SK-N-SH treated with all-trans-retinoic acid at 6 μM for 48 hours (cell line): Measurements from ENCODE around the gene KANK2.
"Not testable (repeated sequence)": the region's sequence is repeated elsewhere in the genome, so short reads cannot be mapped to it uniquely, and the experiment has no call there.

Experiments
- ATAC-seq: fragments of 200-7000 bp; cut with Tn5 transposase; 3 replicates; pipeline ENCODE4 v1.9.1; 2020; ENCODE audit warnings: mild to moderate bottlenecking, moderate library complexity
- ARNTL ChIP-seq: fragments of 450-650 bp; formaldehyde crosslinking; IDR thresholded peaks from 2 replicates; pipeline ENCODE4 v1.5.0; 2020; ENCODE audit warnings: low read depth, mild to moderate bottlenecking, moderate library complexity, borderline replicate concordance
- BACH2 ChIP-seq: fragments of 250-450 bp; sonication (Bioruptor Pico); IDR thresholded peaks from 2 replicates; pipeline ENCODE4 v1.9.0; 2021; ENCODE audit warnings: mild to moderate bottlenecking, borderline replicate concordance
- CSDC2 ChIP-seq: fragments of 250-450 bp; sonication (Bioruptor Pico); IDR thresholded peaks from 2 replicates; pipeline ENCODE4 v1.5.0; 2020; ENCODE audit warnings: mild to moderate bottlenecking, moderate library complexity
- ESRRG ChIP-seq: fragments of 250-450 bp; sonication (Bioruptor Pico); IDR thresholded peaks from 2 replicates; pipeline ENCODE4 v1.6.1; 2021; ENCODE audit warnings: mild to moderate bottlenecking
- GLIS3 ChIP-seq: fragments of 250-450 bp; sonication (Bioruptor Pico); IDR thresholded peaks from 2 replicates; pipeline ENCODE4 v1.5.0; 2020; ENCODE audit warnings: mild to moderate bottlenecking, moderate library complexity
- ISL1 ChIP-seq: fragments of 250-450 bp; sonication (Bioruptor Pico); IDR thresholded peaks from 2 replicates; pipeline ENCODE4 v2.1.2; 2022; ENCODE audit warnings: mild to moderate bottlenecking, moderate library complexity
- OSR1 ChIP-seq: fragments of 250-450 bp; sonication (Bioruptor Pico); IDR thresholded peaks from 2 replicates; pipeline ENCODE4 v1.8.0; 2022; ENCODE audit warnings: moderate library complexity, mild to moderate bottlenecking, inconsistent platforms
- PPARA ChIP-seq: fragments of 250-450 bp; sonication (Bioruptor Pico); IDR thresholded peaks from 2 replicates; pipeline ENCODE4 v1.5.0; 2020; ENCODE audit warnings: mild to moderate bottlenecking, borderline replicate concordance
- RARB ChIP-seq: fragments of 250-450 bp; sonication (Bioruptor Pico); IDR thresholded peaks from 2 replicates; pipeline ENCODE4 v1.8.0; 2021; ENCODE audit warnings: mild to moderate bottlenecking, moderate library complexity
- SNAI2 ChIP-seq: fragments of 250-450 bp; sonication (Bioruptor Pico); IDR thresholded peaks from 2 replicates; pipeline ENCODE4 v1.5.0; 2020; ENCODE audit warnings: mild to moderate bottlenecking, moderate library complexity
- TCF4 ChIP-seq: fragments of 250-450 bp; sonication (Bioruptor Pico); IDR thresholded peaks from 2 replicates; pipeline ENCODE4 v1.8.0; 2021; ENCODE audit warnings: mild to moderate bottlenecking, moderate library complexity, borderline replicate concordance
- TOX ChIP-seq: fragments of 250-450 bp; sonication (Bioruptor Pico); IDR thresholded peaks from 2 replicates; pipeline ENCODE4 v1.8.0; 2021; ENCODE audit warnings: mild to moderate bottlenecking, moderate library complexity, borderline replicate concordance
- TSHZ2 ChIP-seq: fragments of 250-450 bp; sonication (Bioruptor Pico); IDR thresholded peaks from 2 replicates; pipeline ENCODE4 v1.5.0; 2020; ENCODE audit warnings: mild to moderate bottlenecking, moderate library complexity
- ZNF565 ChIP-seq: fragments of 450-650 bp; formaldehyde crosslinking; conservative IDR thresholded peaks from 2 replicates; pipeline ENCODE4 v1.5.0; 2020; ENCODE audit warnings: low read depth, mild to moderate bottlenecking, moderate library complexity
- ZNF70 ChIP-seq: fragments of 450-650 bp; formaldehyde crosslinking; IDR thresholded peaks from 2 replicates; pipeline ENCODE4 v1.5.0; 2020; ENCODE audit warnings: mild to moderate bottlenecking, moderate library complexity
- TF ChIP-seq, protein P1 (sequence below): fragments of 250-450 bp; sonication (Bioruptor Pico); IDR thresholded peaks from 2 replicates; pipeline ENCODE4 v1.5.1; 2020; ENCODE audit warnings: low read depth, mild to moderate bottlenecking, moderate library complexity
- TF ChIP-seq, protein P2 (sequence below): fragments of 250-450 bp; sonication (Bioruptor Pico); IDR thresholded peaks from 2 replicates; pipeline ENCODE4 v1.5.1; 2021; ENCODE audit warnings: mild to moderate bottlenecking, moderate library complexity
- TF ChIP-seq, protein P3 (sequence below): fragments of 250-450 bp; sonication (Bioruptor Pico); IDR thresholded peaks from 2 replicates; pipeline ENCODE4 v1.8.0; 2021; ENCODE audit warnings: low read depth, mild to moderate bottlenecking, moderate library complexity, borderline replicate concordance

The KANK2 gene

DNA sequence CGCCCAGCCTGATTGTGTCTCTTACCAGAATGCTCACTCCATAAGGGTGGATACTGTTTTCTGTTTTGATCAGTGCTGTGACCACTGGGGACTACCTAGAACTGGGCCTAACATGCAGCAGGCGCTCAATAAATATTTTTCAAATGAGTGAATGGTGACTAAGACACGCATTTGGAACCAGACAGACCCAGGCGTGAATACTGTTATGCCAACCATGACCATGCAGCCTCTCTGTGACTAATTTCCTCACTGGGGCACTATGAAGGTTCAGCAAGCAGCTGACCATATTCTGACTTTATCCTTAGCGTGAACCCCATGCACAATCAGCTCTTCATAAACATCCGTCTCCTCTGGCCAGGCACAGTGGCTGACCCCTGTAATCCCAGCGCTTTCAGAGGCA is 28.8 kb downstream of the KANK2 start (continued):
- TF ChIP-seq CSDC2 (CRISPR knock-in tag) (no peak), GLIS3 (no peak)

DNA sequence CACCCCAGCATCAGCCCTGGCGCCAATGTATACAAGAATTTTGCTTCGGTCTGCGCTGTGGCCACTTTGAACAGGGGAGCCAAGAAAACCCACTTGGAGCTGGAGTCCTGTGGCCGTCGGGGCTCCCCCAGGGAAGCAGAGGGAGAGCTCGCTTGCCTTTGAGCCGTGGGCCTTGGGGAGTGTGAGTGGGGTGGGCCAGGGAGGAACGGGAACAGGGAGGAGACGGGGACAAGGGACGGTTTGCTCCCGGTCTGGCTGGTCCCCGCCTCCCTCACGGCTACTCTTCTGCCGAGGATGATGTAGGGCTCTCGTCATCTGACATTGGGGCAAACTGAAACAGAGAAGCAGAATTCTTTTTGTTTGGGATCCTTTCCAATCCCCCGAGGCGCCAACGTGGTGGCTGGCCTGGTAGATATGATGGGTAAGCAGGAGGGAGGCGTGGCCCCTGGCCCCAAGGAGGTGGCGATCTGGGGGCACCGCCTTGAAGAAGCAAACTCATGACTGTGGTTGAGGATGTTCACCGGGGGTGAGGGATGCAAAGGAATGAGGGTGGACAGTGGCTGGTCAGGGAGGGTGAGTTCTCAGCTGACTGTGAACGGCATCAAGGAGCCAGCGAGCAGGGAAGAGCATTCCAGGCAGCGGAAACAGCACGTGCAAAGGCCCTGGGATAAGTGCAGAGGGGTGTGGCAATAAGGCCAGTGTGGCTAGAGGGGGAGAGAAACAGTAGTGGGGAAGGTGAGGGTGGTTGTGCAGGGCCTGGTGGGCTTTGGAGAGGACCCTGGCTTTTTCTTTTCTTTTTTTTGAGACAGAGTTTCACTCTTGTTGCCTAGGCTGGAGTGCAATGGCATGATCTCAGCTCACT is 30.8 kb downstream of the KANK2 start:
- ATAC-seq, result no peak
- TF ChIP-seq ISL1 (CRISPR knock-in tag) (no peak), ZNF565 (no peak), OSR1 (CRISPR knock-in tag) (no peak), GLIS3 (no peak), ARNTL (CRISPR knock-in tag) (no peak), BACH2 (CRISPR knock-in tag) (no peak), TOX (no peak), TSHZ2 (CRISPR knock-in tag) (no peak), ESRRG (no peak), ZNF70 (CRISPR knock-in tag) (no peak), TCF4 (CRISPR knock-in tag) (no peak), PPARA (CRISPR knock-in tag) (no peak)
- TF ChIP-seq, protein P1, sequence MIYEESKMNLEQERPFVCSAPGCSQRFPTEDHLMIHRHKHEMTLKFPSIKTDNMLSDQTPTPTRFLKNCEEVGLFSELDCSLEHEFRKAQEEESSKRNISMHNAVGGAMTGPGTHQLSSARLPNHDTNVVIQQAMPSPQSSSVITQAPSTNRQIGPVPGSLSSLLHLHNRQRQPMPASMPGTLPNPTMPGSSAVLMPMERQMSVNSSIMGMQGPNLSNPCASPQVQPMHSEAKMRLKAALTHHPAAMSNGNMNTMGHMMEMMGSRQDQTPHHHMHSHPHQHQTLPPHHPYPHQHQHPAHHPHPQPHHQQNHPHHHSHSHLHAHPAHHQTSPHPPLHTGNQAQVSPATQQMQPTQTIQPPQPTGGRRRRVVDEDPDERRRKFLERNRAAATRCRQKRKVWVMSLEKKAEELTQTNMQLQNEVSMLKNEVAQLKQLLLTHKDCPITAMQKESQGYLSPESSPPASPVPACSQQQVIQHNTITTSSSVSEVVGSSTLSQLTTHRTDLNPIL (CRISPR knock-in tag), result no peak
- TF ChIP-seq, all 23 proteins: peak for 0

GRCh38 chr19:11165486-11166030 is 31.8 kb downstream of the KANK2 start:
- no peak for TF ChIP-seq SNAI2 (CRISPR knock-in tag)
- no peak for ATAC-seq

- ATAC-seq, result no peak
- TF ChIP-seq, protein P1 (CRISPR knock-in tag), result no peak
- TF ChIP-seq RARB (CRISPR knock-in tag) (no peak), SNAI2 (CRISPR knock-in tag) (no peak)
Measured at GRCh38 chr19:11164879-11165406, 32.4 kb downstream of the KANK2 start.

DNA sequence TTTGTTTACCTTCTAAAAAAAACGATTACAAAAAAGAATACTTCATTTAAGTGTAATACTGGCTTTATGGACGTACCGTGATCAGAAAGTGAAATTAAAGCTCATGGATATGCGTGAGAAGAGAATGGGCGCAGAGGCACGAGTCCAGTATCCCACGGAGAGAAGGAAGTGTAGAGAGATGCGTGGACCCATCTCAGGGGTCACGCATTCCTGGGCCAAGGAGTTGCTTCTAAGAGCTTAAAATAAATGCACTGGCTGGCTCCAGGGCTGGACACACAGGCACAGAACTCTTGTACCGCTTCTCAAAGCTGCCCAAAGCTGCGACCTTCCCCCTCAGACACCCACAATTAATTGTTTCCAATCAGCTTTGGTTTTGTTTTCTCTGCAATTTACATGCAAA is 33.0 kb downstream of the KANK2 start:
- TF ChIP-seq RARB (CRISPR knock-in tag) (no peak), CSDC2 (CRISPR knock-in tag) (no peak), ESRRG (no peak), GLIS3 (no peak), ZNF70 (CRISPR knock-in tag) (no peak), TSHZ2 (CRISPR knock-in tag) (no peak), PPARA (CRISPR knock-in tag) (no peak)
- TF ChIP-seq, protein P1 (CRISPR knock-in tag), result no peak
- TF ChIP-seq, protein P2, sequence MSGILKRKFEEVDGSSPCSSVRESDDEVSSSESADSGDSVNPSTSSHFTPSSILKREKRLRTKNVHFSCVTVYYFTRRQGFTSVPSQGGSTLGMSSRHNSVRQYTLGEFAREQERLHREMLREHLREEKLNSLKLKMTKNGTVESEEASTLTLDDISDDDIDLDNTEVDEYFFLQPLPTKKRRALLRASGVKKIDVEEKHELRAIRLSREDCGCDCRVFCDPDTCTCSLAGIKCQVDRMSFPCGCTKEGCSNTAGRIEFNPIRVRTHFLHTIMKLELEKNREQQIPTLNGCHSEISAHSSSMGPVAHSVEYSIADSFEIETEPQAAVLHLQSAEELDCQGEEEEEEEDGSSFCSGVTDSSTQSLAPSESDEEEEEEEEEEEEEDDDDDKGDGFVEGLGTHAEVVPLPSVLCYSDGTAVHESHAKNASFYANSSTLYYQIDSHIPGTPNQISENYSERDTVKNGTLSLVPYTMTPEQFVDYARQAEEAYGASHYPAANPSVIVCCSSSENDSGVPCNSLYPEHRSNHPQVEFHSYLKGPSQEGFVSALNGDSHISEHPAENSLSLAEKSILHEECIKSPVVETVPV (CRISPR knock-in tag), result no peak
- TF ChIP-seq, protein P3, sequence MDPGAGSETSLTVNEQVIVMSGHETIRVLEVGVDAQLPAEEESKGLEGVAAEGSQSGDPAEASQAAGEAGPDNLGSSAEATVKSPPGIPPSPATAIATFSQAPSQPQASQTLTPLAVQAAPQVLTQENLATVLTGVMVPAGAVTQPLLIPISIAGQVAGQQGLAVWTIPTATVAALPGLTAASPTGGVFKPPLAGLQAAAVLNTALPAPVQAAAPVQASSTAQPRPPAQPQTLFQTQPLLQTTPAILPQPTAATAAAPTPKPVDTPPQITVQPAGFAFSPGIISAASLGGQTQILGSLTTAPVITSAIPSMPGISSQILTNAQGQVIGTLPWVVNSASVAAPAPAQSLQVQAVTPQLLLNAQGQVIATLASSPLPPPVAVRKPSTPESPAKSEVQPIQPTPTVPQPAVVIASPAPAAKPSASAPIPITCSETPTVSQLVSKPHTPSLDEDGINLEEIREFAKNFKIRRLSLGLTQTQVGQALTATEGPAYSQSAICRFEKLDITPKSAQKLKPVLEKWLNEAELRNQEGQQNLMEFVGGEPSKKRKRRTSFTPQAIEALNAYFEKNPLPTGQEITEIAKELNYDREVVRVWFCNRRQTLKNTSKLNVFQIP (CRISPR knock-in tag), result no peak
- no peak for ATAC-seq

GRCh38 chr19:11160440-11160768 is 36.9 kb downstream of the KANK2 start:
- ATAC-seq, result not testable (repeated sequence)
